GM03348 (cell line): ENCODE measurements around the gene DCBLD2.
"Not testable (repeated sequence)": the region's sequence is repeated elsewhere in the genome, so short reads cannot be mapped to it uniquely, and the experiment has no call there.

Experiments
- DNase-seq: peaks from one replicate; pipeline ENCODE4 v3.0.0; 2012; ENCODE audit warnings: low spot score

Gene DCBLD2

DNA sequence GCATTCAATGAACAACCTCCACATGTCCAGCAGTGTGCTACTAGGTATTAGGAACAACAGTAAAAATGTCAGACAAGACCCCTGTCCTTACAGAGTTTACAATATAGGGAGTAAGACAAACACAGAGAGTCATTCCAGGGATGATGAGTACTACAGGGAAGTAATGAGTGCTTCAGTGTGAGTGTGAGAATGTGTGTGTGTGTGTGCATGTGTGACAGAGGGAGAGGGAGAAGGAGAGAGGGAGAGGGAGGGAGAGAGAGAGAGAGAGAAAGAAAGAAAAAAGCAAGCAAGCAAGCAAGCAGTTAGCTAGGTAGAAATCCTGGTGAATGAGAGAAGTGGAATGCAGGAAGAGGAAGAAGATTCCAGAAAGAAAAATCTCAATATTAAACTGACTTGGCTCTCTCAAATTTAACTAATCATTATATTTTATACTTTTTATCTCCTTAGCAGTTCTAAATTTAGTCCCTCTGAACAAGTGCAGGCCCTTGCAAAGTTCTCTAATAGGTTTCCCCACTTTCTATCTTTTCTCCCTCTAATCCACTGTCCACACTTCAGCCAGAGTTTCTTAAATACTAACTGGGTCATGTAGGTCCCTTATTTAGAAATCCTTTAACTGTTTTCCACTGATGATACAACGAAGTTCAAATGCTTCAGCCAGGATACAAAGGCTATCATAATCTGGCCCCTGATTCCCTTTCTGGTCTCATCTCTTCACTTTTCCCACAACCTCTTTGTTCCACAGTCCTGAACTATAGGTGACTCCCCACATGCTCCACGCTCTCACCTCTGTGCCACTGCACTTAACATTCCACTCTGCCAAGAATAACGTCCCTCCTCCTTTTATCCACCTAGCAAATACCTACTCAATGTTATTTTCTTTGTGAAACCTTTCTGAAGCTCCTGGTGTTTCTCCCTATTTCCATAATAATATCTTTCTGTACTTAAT lies 10.3 kb downstream of the DCBLD2 start:
- DNase-seq = no peak

- no peak for DNase-seq
These were observed 11.2 kb downstream of the DCBLD2 start for GRCh38 chr3:98890181-98890835.

DNA sequence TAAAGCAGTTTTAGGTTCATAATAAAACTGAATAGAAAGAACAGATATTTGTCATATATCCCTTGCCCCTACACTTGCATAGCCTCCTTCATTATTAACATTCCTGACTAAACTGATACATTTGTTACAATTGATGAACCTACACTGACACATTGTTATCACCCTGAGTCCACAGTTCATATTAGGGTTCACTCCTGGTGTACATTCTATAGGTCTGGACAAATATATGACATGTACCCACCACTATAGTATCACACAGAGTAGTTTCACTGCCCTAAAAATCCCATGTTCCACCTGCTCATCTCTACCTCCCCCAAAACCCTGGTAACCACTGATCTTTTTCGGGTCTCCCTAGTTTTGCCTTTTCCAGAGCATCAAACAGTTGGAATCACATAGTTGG lies 13.8 kb downstream of the DCBLD2 start:
- no peak for DNase-seq

GRCh38 chr3:98886525-98886924 lies 15.0 kb downstream of the DCBLD2 start:
- no peak for DNase-seq

- DNase-seq = no peak
These were observed 15.6 kb downstream of the DCBLD2 start for GRCh38 chr3:98885851-98886250.

- DNase-seq = peak; percentile 47
These were observed 16.7 kb downstream of the DCBLD2 start for GRCh38 chr3:98884675-98885371.

DNA sequence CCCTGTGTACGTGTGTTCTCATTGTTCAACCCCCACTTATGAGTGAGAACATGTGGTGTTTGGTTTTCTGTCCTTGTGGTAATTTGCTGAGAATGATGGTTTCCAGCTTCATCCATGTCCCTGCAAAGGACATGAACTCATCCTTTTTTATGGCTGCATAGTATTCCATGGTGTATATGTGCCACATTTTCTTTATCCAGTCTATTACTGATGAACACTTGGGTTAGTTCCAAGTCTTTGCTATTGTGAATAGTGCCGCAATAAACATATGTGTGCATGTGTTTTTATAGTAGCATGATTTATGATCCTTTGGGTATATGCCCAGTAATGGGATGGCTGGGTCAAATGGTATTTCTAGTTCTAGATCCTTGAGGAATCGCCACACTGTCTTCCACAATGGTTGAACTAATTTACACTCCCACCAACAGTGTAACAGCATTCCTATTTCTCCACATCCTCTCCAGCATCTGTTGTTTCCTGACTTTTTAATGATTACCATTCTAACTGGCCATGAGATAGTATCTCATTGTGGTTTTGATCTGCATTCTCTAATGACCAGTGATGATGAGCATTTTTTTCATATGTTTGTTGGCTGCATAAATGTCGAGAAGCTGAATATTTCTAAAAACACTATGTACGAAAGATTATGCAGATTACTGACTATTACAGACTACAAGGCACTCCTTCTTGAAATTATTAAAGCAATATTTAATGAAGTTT lies 18.7 kb downstream of the DCBLD2 start:
- DNase-seq = not testable (repeated sequence)

- DNase-seq = no peak
These were observed 24.4 kb downstream of the DCBLD2 start for GRCh38 chr3:98877132-98877531.

- no peak for DNase-seq
These were observed 26.0 kb downstream of the DCBLD2 start for GRCh38 chr3:98875535-98875934.

GRCh38 chr3:98874602-98875249 lies 26.8 kb downstream of the DCBLD2 start:
- DNase-seq = no peak

DNA sequence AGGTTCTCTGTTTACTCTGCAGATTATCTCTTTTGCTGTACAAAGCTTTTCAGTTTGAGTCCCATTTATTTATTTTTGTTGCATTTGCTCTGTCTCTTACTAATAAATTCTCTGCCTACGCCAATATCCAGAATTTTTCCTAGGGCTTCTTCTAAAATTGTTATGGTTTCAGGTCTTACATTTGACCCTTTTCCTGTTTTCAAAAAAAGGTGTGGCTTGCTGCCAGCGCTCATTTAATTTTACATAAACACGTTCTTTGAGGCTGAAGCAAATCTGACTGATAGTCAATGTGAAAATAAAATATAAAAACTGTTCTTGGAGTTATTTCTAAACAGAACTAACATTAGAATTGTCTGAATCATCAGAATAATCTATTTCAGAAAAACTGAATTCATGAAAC lies 32.1 kb downstream of the DCBLD2 start:
- DNase-seq = no peak

DNA sequence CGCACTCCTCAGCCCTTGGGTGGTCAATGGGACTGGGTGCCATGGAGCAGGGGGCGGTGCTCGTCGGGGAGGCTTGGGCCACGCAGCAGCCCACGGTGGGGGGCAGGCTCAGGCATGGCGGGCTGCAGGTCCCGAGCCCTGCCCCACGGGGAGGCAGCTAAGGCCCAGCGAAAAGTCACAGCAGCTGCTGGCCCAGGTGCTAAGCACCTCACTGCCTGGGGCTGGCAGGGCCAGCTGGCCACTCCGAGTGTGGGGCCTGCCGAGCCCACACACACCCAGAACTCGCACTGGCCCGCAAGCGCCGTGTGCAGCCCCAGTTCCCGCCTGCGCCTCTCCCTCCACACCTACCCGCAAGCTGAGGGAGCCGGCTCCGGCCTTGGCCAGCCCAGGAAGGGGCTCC lies 43.5 kb downstream of the DCBLD2 start:
- DNase-seq = not testable (repeated sequence)

DNA sequence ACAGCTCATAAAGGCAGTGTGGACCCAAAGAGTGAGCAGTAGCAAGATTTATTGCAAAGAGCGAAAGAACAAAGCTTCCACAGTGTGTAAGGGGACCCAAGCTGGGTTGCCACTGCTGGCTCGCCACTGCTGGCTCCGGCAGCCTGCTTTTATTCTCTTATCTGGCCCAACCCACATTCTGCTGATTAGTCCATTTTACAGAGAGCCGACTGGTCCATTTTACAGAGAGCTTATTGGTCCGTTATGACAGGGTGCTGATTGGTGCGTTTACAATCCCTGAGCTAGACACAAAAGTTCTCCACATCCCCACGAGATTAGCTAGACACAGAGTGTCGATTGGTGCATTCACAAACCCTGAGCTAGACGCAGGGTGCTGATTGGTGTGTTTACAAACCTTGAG lies 44.2 kb downstream of the DCBLD2 start:
- DNase-seq = not testable (repeated sequence)

GRCh38 chr3:98856724-98857123 lies 44.8 kb downstream of the DCBLD2 start:
- no peak for DNase-seq

- DNase-seq = peak; percentile 81
These were observed 45.6 kb downstream of the DCBLD2 start for GRCh38 chr3:98855806-98856400.

- DNase-seq = no peak
These were observed 53.4 kb downstream of the DCBLD2 start for GRCh38 chr3:98848108-98848507.

DNA sequence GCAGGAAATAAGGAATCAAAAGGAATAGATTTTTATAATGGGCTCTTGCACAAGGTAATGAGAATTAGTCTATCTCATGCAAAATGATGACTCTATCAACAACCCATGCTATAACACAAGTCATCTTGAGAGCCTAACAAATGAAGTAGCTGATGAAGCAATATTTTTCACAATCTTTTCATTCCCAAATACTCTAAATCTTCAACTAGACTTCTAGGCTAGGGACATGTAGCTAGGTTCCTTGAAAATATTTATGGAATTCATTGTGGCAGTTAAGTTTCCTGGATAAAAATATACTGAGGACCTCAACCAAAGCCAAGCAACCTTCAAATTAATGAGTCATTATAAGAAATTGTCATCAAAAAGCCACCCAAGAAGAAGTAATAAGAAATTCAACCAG lies 55.4 kb downstream of the DCBLD2 start:
- peak; percentile 39 for DNase-seq

DNA sequence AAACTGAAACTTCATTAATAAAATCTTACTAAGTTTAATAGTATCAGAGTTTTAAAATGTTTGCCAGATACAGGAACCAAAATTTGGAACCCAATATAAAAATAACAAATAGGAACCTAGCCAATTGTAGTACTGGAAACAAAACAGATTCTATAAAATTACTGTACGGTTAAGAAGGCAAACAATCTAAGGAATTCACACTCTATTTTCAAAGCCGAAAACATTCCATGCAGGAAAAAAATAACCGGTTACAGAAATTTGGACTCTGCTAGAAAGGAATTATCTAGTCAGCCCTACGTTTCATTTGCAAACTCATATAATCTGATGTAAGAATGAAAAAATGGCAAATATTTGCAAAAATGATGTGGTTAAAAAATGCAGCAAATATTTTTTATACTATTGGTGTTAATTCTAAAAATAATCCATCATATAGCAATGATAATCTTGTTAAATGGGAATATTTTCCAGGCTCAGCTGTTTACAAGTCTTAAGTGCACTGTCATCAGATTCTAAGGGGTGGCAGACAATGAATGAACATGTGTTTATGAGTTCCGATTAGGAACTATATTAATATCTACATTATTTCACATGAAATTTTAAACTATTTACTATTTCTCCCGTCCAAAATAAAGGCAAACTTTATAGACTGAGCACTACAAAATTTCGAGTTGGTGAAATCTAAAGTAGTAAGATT lies 58.1 kb downstream of the DCBLD2 start:
- peak; percentile 53 for DNase-seq

- DNase-seq = no peak
These were observed 61.6 kb downstream of the DCBLD2 start for GRCh38 chr3:98839846-98840245.

DNA sequence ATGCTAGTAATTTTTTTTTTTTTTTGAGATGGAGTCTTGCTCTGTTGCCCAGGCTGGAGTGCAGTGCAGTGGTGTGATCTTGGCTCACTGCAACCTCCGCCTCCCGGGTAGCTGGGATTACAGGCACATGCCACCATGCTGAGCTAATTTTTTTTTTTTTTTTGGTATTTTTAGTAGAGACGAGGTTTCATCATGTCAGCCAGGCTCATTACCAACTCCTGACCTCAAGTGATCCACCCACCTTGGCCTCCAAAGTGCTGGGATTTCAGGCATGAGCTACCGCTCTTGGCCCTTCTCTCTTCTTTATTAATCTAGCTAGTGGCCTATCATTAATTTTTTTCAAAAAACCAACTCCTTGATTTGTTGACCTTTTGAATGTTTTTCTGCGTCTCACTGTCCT lies 70.4 kb downstream of the DCBLD2 start:
- not testable (repeated sequence) for DNase-seq
